ENCODE results near the gene MAP3K2.
A peak's percentile ranks its signal among the peaks of the same experiment; 100 is the strongest.

Gene MAP3K2

DNA sequence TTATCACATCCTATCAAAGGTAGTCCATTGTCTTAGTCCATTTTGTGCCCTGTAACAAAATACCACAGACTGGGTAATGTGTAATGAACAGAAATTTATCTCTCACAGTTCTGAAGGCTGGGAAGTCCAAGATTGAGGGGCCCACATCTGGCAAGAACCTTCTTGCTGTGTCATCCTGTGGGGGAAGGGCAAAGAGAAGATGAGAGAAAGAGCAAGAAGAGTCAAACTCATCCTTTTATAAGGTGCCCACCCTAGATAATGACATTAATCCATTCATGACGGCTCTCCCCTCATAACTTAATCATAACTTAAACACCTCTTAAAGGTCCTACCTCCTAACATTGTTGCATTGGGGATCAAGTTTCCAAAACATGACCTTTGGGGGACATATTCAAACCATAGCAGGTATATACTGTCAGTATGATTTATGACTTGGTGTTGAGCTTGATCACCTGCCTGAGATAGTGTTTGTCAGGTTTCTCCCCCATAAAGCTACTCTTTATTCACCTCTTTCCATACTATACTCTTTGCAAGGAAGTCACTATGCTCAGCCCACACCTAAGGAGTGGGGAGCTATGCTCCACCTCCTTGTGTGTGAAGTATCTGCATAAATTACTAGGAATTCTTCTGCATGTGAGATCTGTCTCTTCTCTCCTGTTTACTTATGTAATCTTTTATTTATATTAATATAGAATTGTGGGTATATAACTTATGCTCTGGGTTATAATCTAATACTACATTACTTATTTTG lies 5.2 kb upstream of the MAP3K2 start:
- no peak for DNase-seq (ENCODE audit: low spot score)
- TF ChIP-seq, protein P1, sequence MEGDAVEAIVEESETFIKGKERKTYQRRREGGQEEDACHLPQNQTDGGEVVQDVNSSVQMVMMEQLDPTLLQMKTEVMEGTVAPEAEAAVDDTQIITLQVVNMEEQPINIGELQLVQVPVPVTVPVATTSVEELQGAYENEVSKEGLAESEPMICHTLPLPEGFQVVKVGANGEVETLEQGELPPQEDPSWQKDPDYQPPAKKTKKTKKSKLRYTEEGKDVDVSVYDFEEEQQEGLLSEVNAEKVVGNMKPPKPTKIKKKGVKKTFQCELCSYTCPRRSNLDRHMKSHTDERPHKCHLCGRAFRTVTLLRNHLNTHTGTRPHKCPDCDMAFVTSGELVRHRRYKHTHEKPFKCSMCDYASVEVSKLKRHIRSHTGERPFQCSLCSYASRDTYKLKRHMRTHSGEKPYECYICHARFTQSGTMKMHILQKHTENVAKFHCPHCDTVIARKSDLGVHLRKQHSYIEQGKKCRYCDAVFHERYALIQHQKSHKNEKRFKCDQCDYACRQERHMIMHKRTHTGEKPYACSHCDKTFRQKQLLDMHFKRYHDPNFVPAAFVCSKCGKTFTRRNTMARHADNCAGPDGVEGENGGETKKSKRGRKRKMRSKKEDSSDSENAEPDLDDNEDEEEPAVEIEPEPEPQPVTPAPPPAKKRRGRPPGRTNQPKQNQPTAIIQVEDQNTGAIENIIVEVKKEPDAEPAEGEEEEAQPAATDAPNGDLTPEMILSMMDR (IDR thresholded peaks at IDR 0.05; ENCODE audit: extremely low read depth, missing control alignments), result no peak

DNA sequence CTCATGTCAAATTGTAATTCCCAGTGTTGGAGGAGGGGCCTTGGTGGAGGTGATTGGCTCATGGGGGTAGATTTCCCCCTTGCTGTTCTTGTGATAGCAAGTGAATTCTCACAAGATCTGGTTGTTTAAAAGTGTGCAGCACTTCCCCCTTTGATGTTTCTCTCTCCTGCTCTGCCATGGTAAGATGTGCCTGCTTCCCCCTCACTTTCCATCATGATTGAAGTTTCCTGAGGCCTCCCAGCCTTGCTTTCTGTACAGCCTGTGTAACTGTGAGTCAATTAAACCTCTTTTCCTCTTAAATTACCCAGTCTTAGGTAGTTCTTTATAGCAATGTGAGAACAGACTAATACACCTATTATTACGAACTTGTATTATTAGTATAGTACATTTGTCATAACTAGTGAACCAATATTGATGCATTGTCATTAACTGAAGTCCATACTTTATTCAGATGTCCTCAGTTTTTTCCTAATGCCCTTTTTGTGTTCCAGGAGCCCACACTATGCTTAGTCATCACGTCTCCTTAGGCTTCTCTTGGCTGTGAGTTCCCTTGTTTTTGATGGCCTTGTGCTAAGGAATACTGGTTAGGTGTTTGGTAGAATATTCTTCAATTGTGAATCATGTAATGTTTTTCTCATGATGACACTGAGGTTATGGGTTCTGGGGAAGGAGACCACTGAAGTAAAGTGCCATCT lies 4.5 kb upstream of the MAP3K2 start:
- TF ChIP-seq, protein P1 (IDR thresholded peaks at IDR 0.05; ENCODE audit: extremely low read depth, missing control alignments), result no peak
- no peak for DNase-seq (ENCODE audit: low spot score)

DNA sequence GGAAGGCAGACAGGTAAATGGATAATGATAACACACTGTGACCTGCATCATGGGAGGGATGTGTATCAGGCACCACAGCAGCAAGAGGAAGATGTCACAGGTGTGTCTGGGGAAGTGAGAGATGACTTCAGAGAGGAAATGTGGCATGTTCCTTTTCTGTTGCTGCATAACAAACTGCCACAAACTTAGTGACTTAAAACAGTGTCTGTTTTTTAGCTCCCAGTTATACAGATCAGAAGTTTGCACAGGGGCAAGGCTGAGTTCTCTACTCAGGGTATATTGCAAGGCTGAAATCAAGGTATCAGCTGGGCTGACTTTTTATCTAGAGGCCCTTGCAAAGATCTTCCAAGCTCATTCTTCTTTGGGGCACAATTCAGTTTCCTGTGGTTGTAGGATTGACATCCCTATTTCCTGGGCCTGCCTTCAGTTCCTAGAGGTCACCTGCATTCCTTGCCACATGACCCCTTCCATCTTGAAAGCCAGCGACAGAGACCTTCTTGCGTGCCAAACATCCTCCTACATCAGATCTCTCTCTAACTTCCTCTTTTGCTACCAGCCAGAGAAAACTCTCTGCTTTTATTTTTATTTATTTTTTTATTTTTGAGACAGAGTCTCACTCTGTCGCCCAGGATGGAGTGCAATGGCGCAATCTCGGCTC lies 2.1 kb upstream of the MAP3K2 start:
- DNase-seq (ENCODE audit: low spot score), result peak; percentile 46

DNA sequence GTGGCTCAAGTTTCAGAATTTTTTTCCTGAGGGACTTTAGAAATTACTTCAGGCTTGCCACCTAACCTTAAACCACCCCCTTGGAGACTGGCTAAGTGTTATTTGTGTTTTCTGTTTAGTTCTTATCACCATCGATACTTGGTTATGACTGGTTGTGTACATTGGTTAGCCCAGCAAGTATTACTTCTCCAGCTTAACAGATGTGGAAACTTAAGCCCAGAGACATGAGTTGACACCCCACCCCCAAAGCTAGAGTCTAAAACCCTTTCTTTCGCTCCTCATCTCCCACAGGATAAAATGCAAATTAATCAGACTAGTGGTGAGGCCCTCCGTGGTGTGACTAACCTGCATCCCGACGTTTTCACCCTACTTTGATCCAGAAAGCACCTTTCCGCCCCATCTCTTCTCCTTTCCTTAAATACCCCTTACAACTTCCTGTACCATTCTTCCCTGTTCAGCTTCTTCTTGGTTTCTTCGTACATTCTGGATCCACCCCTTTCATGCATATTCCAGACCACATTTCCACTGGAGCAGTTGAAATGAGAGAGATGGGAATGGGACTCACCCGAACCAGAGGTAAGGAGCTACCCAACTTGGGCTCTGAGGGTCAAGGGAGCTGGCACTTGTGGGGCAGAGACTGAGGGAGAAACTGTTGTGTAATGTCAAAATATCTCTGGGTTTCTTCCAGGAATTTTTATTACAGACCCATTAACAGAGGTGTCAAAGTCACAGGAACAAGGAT lies 819 bp upstream of the MAP3K2 start:
- TF ChIP-seq, protein P1 (IDR thresholded peaks at IDR 0.05; ENCODE audit: extremely low read depth, missing control alignments), result no peak
- peak; percentile 54 for DNase-seq (ENCODE audit: low spot score)

More for the DNA sequence above, 2.1 kb upstream of the MAP3K2 start:
- TF ChIP-seq, protein P1 (IDR thresholded peaks at IDR 0.05; ENCODE audit: extremely low read depth, missing control alignments), result no peak

DNA sequence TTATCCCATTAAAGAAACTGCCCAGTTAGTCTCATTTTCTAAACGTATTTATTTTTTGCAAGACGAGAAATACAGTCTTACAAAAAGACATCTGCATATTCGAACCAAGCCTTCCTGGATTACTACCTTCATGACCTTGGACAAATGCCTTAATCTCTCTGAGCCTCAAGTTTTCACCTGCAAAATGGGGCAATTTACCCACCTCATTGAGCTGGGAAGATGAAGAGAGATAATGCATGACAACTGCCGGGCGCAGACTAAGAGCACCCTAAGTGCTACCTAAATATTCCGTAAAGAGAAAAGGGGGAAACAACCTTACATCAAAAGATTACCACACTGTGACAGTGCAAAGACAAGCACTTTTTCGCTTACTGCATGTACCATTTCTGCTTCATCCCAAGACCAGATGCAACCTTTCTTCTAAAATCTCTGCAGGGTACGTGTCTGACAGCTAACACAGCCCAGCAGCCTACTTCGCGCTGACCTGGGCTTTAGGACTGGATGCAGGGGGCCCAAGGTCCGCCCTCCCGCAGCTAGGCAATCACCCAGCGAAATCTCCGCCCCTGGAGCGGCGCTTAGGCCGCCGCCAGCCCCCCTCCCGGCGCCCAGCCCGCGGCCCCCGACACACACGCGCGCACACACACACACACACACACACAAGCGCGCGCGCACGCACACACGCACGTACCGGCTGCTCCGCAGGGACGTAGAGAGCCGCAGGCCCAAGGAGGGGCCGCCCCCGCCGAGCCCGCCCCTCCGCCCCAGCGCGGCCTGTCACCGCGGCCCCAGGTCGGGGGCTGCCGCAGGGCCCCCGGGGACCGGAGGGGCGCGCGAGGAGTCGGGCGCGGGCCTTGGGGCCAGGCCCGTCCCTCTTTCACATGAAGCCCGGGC lies 766 bp downstream of the MAP3K2 start:
- TF ChIP-seq, protein P1 (IDR thresholded peaks at IDR 0.05; ENCODE audit: extremely low read depth, missing control alignments), result no peak

DNA sequence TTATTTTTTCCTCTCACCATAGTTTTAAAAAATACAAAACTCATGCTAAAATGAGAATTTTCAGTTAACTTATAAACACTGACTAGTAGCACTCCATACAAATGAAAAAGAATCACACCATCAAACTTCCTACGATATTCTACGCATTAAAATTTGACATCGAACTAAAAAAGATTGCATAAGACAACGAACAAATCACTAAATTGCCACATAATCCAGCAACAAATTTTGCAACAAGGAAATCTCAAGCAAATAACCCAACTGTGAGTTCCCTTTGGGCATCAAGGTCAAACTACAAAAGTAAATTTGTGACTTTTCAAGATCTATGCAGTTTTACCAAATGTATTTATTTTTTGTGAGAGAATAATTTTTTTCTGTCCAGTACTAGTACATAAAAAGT lies 1.5 kb downstream of the MAP3K2 start:
- no peak for DNase-seq (ENCODE audit: low spot score)
- TF ChIP-seq, protein P1 (IDR thresholded peaks at IDR 0.05; ENCODE audit: extremely low read depth, missing control alignments), result no peak

More for the DNA sequence above, 766 bp downstream of the MAP3K2 start:
- peak; percentile 91 for DNase-seq (ENCODE audit: low spot score)
